ENCODE data around the gene SUSD1. TPM values are rescaled to one million over a fixed set of nuclear protein-coding genes. Genes with fewer than 3 reads are reported as not detected.

The SUSD1 gene
- total and polyA plus RNA-seq, 9 of the 15 experiments (the other 6 are each of a cell fraction or from before 2014, with no cell fraction given): 10.9 to 44.4 (median 36.1) TPM

DNA sequence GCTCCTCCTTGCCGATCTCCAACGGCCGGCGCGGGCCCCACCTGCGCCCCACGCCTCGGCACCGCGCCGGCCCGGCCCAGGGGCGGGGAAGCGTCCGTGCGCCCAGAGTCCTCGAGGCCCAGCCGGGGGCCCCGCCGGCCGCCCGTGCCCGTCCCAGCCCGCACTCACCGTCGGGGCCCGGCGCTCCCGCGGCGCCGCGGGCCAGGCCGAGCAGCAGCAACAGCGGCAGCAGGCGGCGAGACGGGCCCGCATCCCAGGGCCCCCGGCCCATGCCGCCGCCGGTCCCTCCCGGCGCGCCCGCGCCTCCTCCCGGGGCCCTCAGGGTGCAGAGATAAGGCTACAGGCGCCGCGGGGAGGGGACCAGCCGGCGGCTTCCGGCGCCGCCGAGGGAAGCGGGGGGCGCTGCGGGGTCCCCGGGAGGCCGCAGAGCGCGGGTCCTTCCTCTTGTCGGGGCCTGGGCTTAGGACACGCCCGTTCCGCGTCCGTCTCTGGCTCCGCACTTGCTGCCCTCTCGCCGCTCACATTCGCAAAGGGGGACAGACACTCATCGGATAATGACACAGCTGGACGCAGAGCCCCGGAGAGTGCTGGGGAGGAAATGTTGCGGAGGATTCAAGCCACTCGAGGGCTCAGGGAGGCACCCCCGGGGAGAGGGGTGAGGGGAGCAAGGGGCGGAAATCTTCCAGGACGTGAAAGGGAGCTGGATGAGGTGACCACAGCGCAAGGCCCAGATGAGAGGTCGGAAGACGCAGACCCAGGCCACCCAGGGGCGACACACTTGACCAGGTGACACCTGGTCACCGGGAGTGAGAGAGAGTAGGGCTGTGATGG is at the start of gene SUSD1 (continued):
- TF ChIP-seq, protein P1, sequence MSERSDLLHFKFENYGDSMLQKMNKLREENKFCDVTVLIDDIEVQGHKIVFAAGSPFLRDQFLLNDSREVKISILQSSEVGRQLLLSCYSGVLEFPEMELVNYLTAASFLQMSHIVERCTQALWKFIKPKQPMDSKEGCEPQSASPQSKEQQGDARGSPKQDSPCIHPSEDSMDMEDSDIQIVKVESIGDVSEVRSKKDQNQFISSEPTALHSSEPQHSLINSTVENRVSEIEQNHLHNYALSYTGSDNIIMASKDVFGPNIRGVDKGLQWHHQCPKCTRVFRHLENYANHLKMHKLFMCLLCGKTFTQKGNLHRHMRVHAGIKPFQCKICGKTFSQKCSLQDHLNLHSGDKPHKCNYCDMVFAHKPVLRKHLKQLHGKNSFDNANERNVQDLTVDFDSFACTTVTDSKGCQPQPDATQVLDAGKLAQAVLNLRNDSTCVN (CRISPR knock-in tag; IDR thresholded peaks at IDR 0.05): no peak
- TF ChIP-seq NFXL1 (CRISPR knock-in tag; IDR thresholded peaks at IDR 0.05) (no peak), TCF3 (CRISPR knock-in tag; IDR thresholded peaks at IDR 0.05) (peak; percentile 11; the same call in 1 of the 2 replicates), ZNF239 (CRISPR knock-in tag; IDR thresholded peaks at IDR 0.05) (no peak), ZNF507 (tag; conservative IDR thresholded peaks at IDR 0.05) (no peak), MCM7 (IDR thresholded peaks at IDR 0.05) (no peak), KLF13 (tag; IDR thresholded peaks at IDR 0.05; ENCODE audit: borderline replicate concordance, low read depth) (no peak), GABPA (tag; conservative IDR thresholded peaks at IDR 0.05; ENCODE audit: low read depth) (peak; percentile 84), HCFC1 (IDR thresholded peaks at IDR 0.05; ENCODE audit: low read depth, low read length) (peak; percentile 40; the same call in 1 of the 2 replicates), ZNF165 (CRISPR knock-in tag; IDR thresholded peaks at IDR 0.05; ENCODE audit: borderline replicate concordance) (no peak), TBL1XR1 (IDR thresholded peaks at IDR 0.05; ENCODE audit: low read length in 2 of 2) (peak in 1 of 2 experiments; percentile 38; a peak in 1 of 4 replicates)
- TF ChIP-seq, protein P2, sequence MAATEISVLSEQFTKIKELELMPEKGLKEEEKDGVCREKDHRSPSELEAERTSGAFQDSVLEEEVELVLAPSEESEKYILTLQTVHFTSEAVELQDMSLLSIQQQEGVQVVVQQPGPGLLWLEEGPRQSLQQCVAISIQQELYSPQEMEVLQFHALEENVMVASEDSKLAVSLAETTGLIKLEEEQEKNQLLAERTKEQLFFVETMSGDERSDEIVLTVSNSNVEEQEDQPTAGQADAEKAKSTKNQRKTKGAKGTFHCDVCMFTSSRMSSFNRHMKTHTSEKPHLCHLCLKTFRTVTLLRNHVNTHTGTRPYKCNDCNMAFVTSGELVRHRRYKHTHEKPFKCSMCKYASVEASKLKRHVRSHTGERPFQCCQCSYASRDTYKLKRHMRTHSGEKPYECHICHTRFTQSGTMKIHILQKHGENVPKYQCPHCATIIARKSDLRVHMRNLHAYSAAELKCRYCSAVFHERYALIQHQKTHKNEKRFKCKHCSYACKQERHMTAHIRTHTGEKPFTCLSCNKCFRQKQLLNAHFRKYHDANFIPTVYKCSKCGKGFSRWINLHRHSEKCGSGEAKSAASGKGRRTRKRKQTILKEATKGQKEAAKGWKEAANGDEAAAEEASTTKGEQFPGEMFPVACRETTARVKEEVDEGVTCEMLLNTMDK (IDR thresholded peaks at IDR 0.05; ENCODE audit: borderline replicate concordance, insufficient read depth, low read depth, low read length, poor library complexity, severe bottlenecking): peak; percentile 1
- TF ChIP-seq, protein P3, sequence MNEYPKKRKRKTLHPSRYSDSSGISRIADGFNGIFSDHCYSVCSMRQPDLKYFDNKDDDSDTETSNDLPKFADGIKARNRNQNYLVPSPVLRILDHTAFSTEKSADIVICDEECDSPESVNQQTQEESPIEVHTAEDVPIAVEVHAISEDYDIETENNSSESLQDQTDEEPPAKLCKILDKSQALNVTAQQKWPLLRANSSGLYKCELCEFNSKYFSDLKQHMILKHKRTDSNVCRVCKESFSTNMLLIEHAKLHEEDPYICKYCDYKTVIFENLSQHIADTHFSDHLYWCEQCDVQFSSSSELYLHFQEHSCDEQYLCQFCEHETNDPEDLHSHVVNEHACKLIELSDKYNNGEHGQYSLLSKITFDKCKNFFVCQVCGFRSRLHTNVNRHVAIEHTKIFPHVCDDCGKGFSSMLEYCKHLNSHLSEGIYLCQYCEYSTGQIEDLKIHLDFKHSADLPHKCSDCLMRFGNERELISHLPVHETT (CRISPR knock-in tag; conservative IDR thresholded peaks at IDR 0.05 in 1 of 2, IDR thresholded peaks at IDR 0.05 in 1 of 2): peak in 1 of 2 experiments; percentile 75; a peak in 1 of 4 replicates
- TF ChIP-seq, protein P4, sequence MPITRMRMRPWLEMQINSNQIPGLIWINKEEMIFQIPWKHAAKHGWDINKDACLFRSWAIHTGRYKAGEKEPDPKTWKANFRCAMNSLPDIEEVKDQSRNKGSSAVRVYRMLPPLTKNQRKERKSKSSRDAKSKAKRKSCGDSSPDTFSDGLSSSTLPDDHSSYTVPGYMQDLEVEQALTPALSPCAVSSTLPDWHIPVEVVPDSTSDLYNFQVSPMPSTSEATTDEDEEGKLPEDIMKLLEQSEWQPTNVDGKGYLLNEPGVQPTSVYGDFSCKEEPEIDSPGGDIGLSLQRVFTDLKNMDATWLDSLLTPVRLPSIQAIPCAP (CRISPR knock-in tag; IDR thresholded peaks at IDR 0.05; ENCODE audit: borderline replicate concordance): no peak

Measured in K562 (cell line).